ENCODE results near the gene RALY. TPM values are rescaled to one million over a fixed set of nuclear protein-coding genes. Genes with fewer than 3 reads are reported as not detected.
"Not testable (repeated sequence)": the region's sequence is repeated elsewhere in the genome, so short reads cannot be mapped to it uniquely, and the experiment has no call there.

The RALY gene
- total RNA-seq, 1 experiment from 2014 or later = 185 TPM

GRCh38 chr20:34022839-34023234, 29.1 kb downstream of the RALY start:
- TF ChIP-seq, protein P1, sequence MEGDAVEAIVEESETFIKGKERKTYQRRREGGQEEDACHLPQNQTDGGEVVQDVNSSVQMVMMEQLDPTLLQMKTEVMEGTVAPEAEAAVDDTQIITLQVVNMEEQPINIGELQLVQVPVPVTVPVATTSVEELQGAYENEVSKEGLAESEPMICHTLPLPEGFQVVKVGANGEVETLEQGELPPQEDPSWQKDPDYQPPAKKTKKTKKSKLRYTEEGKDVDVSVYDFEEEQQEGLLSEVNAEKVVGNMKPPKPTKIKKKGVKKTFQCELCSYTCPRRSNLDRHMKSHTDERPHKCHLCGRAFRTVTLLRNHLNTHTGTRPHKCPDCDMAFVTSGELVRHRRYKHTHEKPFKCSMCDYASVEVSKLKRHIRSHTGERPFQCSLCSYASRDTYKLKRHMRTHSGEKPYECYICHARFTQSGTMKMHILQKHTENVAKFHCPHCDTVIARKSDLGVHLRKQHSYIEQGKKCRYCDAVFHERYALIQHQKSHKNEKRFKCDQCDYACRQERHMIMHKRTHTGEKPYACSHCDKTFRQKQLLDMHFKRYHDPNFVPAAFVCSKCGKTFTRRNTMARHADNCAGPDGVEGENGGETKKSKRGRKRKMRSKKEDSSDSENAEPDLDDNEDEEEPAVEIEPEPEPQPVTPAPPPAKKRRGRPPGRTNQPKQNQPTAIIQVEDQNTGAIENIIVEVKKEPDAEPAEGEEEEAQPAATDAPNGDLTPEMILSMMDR (conservative IDR thresholded peaks at IDR 0.05; ENCODE audit: low read depth, low read length) = no peak
- no peak for TF ChIP-seq EZH2 (IDR thresholded peaks at IDR 0.05; ENCODE audit: borderline replicate concordance, low read depth, low read length, poor library complexity, severe bottlenecking)
- intact Hi-C loops (cut with micrococcal nuclease; ENCODE audit: unreplicated experiment) = no loop called here
- ChIA-PET CTCF (interaction anchor here (0.7 to 1.5 kb wide), 2 partner anchors 27 to 160 kb away, joined by 3 to 5 read pairs; no protein-coding TSS in a partner anchor), POLR2A (ENCODE audit: low non-redundant PET) (no interaction called here)
- H3K36me3 ChIP-seq (ENCODE audit: insufficient read depth, low read length, poor library complexity, severe bottlenecking) = no peaks in the 10 kb centered on the region
- BruUV-seq (replicated peaks) = no TSS peak
- H3K27me3 ChIP-seq (replicated peaks; ENCODE audit: insufficient read depth, low read depth, low read length, poor library complexity) = no peaks in the 10 kb centered on the region
- peaks cover 26% of the 10 kb centered on the region for H3K4me1 ChIP-seq (ENCODE audit: insufficient read depth, low read length, poor library complexity, severe bottlenecking)
- no peak overlapping the region for H3K4me3 ChIP-seq (ENCODE audit: low read depth, low read length, poor library complexity, severe bottlenecking)
- peak overlapping the region; percentile 17 for H3K27ac ChIP-seq (ENCODE audit: low read depth, low read length, poor library complexity, severe bottlenecking)
- no peak for DNase-seq (ENCODE audit: low spot score)
- H3K9me3 ChIP-seq (ENCODE audit: low read depth, low read length, poor library complexity, severe bottlenecking) = no peaks in the 10 kb centered on the region

GRCh38 chr20:34023937-34024722, 30.4 kb downstream of the RALY start:
- no peaks in the 10 kb centered on the region for H3K27me3 ChIP-seq (replicated peaks; ENCODE audit: insufficient read depth, low read depth, low read length, poor library complexity)
- no peaks in the 10 kb centered on the region for H3K36me3 ChIP-seq (ENCODE audit: insufficient read depth, low read length, poor library complexity, severe bottlenecking)
- BruUV-seq (replicated peaks) = no TSS peak
- H3K4me3 ChIP-seq (ENCODE audit: low read depth, low read length, poor library complexity, severe bottlenecking) = no peak overlapping the region
- peaks cover 26% of the 10 kb centered on the region for H3K4me1 ChIP-seq (ENCODE audit: insufficient read depth, low read length, poor library complexity, severe bottlenecking)
- CTCF ChIA-PET = no interaction called here
- peak overlapping the region; percentile 13 for H3K27ac ChIP-seq (ENCODE audit: low read depth, low read length, poor library complexity, severe bottlenecking)
- no peaks in the 10 kb centered on the region for H3K9me3 ChIP-seq (ENCODE audit: low read depth, low read length, poor library complexity, severe bottlenecking)
- TF ChIP-seq EZH2 (IDR thresholded peaks at IDR 0.05; ENCODE audit: borderline replicate concordance, low read depth, low read length, poor library complexity, severe bottlenecking) = no peak
- TF ChIP-seq, protein P1 (conservative IDR thresholded peaks at IDR 0.05; ENCODE audit: low read depth, low read length) = no peak
- no peak for DNase-seq (ENCODE audit: low spot score)
- POLR2A ChIA-PET (ENCODE audit: low non-redundant PET) = no interaction called here
- intact Hi-C loops (cut with micrococcal nuclease; ENCODE audit: unreplicated experiment) = no loop called here

DNA sequence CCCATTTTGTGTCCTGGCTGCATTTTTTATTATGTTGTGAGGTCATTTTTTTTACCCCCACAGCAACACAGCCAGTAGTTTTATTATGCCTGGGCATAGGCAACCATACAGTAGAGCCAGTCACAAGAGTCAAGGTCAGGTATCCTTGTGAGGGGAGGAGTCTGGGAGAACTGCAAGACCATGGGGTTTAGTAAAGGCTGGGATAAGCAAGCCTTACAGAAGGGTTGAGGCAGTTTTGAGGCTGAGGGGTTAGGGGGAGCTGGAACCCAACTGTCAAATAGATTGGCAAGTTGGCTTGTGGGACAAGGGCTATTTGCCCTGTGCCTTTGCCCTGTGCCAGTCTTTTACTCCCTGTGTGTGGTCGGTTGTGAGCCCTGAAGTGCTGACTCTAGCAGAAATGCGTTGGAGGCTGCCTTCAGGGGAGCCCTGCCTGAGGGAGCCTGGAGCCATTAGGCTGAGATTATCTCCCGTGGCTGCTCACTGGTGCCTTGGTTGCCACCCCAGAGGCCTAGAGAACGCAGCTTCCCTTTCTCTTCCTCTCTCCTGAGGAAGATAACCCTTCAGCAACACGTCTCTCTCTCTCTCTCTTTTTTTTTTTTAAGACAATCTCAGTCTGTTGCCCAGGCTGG, 31.1 kb downstream of the RALY start:
- POLR2A ChIA-PET (ENCODE audit: low non-redundant PET) = no interaction called here
- BruUV-seq (replicated peaks) = no TSS peak
- DNase-seq (ENCODE audit: low spot score) = peak; percentile 22
- H3K9me3 ChIP-seq (ENCODE audit: low read depth, low read length, poor library complexity, severe bottlenecking) = no peaks in the 10 kb centered on the region
- no peak overlapping the region for H3K4me3 ChIP-seq (ENCODE audit: low read depth, low read length, poor library complexity, severe bottlenecking)
- TF ChIP-seq, protein P1 (conservative IDR thresholded peaks at IDR 0.05; ENCODE audit: low read depth, low read length) = no peak
- no peak for TF ChIP-seq EZH2 (IDR thresholded peaks at IDR 0.05; ENCODE audit: borderline replicate concordance, low read depth, low read length, poor library complexity, severe bottlenecking)
- H3K36me3 ChIP-seq (ENCODE audit: insufficient read depth, low read length, poor library complexity, severe bottlenecking) = no peaks in the 10 kb centered on the region
- H3K4me1 ChIP-seq (ENCODE audit: insufficient read depth, low read length, poor library complexity, severe bottlenecking) = peaks cover 26% of the 10 kb centered on the region
- CTCF ChIA-PET = no interaction called here
- no peaks in the 10 kb centered on the region for H3K27me3 ChIP-seq (replicated peaks; ENCODE audit: insufficient read depth, low read depth, low read length, poor library complexity)
- H3K27ac ChIP-seq (ENCODE audit: low read depth, low read length, poor library complexity, severe bottlenecking) = peak overlapping the region; percentile 13
- intact Hi-C loops (cut with micrococcal nuclease; ENCODE audit: unreplicated experiment) = no loop called here

- POLR2A ChIA-PET (ENCODE audit: low non-redundant PET); H3K4me3 ChIP-seq (ENCODE audit: low read depth, low read length, poor library complexity, severe bottlenecking); H3K27ac ChIP-seq (ENCODE audit: low read depth, low read length, poor library complexity, severe bottlenecking); BruUV-seq (replicated peaks); H3K27me3 ChIP-seq (replicated peaks; ENCODE audit: insufficient read depth, low read depth, low read length, poor library complexity); CTCF ChIA-PET; intact Hi-C loops (cut with micrococcal nuclease; ENCODE audit: unreplicated experiment); H3K36me3 ChIP-seq (ENCODE audit: insufficient read depth, low read length, poor library complexity, severe bottlenecking); DNase-seq (ENCODE audit: low spot score); H3K9me3 ChIP-seq (ENCODE audit: low read depth, low read length, poor library complexity, severe bottlenecking): not testable (repeated sequence)
- H3K4me1 ChIP-seq (ENCODE audit: insufficient read depth, low read length, poor library complexity, severe bottlenecking) = peaks cover 31% of the 10 kb centered on the region
Observed at GRCh38 chr20:34028013-34028412, 34.3 kb downstream of the RALY start.
